GM19372 (cell line): ENCODE data around the gene SMC1B.
"Not testable (repeated sequence)": the region's sequence is repeated elsewhere in the genome, so short reads cannot be mapped to it uniquely, and the experiment has no call there.

Experiments used
- ATAC-seq: cut with Tn5 transposase; IDR thresholded peaks from one replicate; pipeline ENCODE4 v1.9.1; 2021; ENCODE audit warnings: mild to moderate bottlenecking, low read depth, moderate library complexity; ENCODE audit not compliant: unreplicated experiment

Gene SMC1B

DNA sequence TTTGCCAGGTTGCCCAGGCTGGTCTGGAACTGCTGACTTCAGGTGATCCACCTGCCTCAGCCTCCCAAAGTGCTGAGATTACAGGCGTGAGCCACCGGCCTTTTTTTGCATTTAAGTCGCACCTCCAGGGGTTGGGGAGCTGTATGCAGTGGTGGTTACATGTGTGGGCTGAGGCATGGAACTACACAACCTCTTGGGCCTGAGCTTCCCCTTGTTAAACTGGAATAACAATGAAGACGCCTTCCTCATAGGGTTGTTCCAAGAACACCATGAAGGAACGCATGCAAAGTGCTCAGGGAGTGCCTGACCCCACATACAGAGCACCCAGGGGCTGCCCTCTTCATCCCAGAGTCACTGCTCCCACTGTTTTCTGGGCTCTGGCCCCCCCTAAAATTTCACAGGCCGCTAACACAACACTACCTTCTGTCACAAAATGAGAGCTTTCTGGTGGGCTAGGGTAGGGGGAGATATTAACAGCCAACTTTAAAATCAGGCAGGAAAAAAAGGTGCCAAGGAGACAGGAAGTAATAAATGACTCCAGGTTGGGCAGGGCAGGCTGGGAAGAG is 104.9 kb downstream of the SMC1B start:
- ATAC-seq = no peak

DNA sequence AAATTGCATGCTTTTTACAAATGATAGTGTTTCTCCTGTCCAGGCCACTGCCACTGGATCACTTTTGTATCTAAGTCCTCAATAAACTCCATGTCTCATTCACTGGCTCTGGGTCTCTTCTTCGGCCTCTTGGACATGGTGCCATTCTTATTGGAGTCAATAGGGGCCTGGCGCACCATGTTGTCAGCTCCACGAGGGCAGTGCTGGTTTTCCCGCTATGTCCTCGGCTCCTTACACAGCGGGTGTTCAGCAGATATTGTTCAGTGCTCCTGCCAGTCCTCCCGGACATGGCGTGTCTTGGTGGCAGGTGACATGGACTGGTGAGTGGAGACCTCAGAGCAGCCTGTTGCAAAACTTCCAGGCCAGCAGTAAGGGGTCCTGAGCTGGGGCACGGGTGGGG is 107.3 kb downstream of the SMC1B start:
- ATAC-seq = no peak

DNA sequence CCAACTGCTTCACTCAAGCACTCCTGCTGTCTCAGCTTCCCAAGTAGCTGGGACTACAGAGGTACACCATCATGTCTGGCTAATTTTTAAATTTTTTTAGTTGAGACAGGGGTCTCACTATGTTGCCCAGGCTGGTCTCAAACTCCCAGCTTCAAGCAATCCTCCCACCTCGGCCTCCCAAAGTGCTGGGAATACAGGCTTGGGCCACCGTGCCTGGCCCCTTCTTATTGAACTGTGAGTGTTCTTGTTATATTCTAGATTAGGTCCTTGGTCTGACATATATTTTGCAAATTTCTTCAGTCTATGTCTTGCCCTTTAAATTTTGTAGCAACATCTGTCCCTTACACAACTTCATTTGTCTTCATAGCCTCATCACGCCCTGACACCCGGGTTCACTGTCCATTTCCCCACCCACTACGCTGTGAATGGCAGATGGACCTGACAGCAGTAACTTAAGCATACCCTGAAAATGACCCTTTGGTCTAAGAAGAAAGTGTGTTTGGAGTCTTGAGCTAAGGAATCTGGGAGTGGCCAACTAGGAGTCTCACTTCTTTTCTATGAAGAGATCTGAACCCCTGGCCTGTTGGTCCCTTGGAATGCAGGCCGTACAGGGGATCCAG is 107.8 kb downstream of the SMC1B start:
- ATAC-seq = no peak

DNA sequence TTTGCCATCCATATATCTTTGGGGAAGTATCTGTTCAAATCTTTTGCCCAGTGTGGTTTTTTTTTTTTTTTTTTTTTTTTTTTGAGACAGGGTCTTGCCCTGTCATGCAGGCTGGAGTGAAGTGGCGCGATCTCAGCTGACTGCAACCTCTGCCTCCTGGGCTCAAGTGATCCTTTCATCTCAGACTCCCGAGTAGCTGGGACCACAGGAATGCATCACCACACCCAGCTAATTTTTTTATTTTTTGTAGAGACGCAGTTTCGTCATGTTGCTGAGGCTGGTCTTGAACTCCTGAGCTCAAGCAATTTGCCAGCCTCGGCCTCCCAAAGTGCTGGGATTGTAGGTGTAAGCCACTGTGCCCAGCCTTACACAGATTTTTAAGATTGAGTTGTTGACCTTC is 108.4 kb downstream of the SMC1B start:
- no peak for ATAC-seq

DNA sequence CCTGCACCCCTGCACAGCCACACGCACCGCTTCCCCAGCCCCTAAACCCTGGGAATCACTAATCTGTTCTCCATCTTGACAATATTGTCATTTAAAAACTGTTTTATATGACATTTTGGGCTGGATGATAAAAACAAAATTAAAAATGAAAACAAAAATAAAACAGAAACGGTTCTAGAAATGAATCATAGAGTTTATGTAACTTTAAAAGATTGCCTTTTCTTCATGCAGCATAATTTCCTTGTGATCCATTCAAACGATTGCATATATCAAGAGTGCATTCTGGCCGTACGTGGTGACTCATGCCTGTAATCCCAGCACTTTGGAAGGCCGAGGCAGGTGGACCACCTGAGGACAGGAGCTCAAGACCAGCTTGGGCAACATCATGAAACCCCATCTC is 110.2 kb downstream of the SMC1B start:
- no peak for ATAC-seq

DNA sequence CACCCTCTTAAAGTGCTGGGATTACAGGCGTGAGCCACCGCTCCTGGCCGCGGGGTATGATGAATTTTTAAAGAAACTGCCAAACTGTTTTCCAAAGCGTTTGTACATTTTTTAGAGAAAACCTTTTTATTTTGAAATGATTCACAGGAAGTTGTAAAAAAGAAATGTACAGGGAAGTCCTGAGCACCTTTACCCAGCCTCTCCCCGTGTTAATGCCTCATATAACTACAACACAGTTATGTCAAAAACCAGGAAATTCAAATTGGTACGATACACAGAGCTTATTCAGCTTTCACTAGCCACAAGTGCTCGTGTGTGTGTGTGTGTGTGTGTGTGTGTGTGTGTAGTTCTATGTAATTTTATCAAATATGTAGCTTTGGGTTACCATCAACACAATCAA is 110.6 kb downstream of the SMC1B start:
- no peak for ATAC-seq

DNA sequence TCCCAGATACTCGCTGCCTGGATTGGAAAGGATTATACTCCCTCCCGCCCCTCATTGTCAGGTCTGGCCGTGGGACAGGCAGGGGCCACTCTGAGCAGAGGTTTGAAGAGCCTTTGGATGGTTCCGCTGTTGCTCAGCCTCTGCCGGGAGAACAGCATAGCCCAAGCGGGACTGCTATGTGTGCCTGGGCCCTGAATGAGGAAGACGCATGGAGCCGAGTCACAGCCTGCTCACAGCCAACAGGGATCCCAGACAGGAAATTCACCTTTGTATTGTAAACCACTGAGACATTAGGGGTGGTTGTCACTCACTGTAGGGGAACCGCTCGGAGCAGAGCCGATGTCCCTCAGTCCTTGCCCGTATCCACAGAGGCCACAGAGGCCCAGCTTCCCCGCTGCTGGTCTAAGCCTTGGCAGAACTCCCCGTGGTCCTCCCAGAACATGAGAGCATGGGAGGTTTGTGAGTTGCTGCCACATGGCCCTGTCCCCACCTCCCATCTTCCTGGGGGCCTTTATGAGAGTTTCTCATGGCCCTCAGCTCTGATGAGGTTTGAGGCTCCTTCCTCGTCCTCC is 114.4 kb downstream of the SMC1B start:
- no peak for ATAC-seq

DNA sequence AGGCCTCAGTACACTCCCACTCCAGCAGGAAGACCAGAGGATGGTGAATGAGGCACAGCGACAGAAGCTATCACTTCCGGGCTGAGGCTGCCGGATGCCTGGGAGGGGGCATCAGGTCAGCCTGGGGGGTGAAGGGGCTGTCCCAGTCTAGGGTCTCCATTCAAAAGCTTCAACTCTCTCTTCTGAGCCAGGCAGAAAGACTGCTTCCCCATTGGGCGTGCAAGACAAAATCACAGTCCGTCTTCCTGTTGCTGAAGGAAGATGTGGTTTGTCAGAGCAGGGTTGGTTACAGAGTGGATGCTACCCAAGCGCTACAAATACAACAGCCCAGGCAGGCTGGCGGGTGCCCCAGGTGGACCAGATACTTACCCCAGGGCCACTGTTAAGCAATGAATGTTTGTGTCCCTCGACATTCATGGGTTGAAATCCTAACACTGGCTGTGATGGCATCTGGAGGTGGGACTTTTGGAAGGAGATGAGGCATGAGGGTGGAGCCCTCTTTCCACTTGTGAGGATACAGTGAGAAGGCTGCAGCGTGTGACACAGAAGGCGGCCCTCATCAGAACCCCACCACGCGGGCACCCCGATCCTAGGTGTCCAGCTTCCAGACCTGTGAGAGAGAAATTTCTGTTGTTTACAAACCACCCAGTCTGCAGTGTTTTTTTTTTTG is 116.6 kb downstream of the SMC1B start:
- ATAC-seq = no peak

DNA sequence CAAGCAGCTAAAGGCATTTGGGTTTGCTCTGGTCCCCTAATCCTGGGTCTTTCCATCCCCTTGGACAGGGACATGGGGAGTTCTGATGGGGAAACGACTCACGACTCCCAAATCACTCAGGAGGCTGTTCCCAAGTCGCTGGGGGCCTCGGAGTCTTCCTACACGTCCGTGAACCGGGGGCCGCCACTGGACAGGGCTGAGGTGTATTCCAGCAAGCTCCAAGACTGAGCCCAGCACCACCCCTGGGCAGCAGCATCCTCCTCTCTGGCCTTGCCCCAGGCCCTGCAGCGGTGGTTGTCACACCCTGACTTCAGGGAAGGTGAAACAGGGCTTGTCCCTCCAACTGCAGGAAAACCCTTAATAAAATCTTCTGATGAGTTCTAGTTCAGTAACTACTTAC is 117.9 kb downstream of the SMC1B start:
- no peak for ATAC-seq

DNA sequence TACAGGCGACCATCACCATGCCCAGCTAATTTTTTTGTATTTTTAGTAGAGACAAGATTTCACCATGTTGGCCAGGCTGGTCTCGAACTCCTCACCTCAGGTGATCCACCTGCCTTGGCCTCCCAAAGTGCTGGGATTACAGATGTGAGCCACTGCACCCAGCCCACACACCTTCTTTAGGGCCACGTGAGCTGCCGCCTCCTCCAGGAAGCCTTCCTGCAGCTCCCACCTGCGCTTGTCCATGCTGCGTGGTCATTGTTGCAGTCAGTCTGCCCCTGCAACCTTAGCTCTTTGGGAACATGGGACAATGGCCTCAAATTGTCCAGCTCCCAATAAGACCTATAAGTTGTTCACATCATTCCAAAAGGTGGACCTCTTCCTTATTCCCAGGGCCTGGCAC is 118.4 kb downstream of the SMC1B start:
- not testable (repeated sequence) for ATAC-seq
